Fibroblast of skin of right biceps (primary cell): ENCODE data around the gene RAB5B.
A peak's percentile ranks its signal among the peaks of the same experiment; 100 is the strongest.
"Not testable (repeated sequence)": the region's sequence is repeated elsewhere in the genome, so short reads cannot be mapped to it uniquely, and the experiment has no call there.

ENCODE experiments used
- DNase-seq: peaks from one replicate; pipeline ENCODE4 v3.0.0-alpha.2; 2013

The RAB5B gene

DNA sequence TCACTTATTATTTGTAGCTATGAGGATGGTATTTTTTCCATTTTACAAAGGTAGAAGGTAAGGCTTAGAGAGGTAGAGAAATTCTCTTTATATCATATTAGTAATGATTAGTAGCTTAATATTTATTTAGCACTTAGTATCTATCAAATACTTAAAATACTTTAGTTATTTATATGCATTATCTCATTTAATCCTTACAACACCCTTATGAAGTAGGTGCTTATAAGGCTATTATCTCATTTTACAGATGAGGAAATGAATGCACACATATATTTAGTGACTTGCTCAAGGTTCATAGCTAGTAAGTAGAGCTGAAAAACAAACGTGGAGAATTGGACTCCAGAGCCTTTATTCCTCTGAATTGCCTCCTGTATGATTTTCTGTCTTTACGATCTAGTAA, 11.0 kb downstream of the RAB5B start:
- DNase-seq: no peak

DNA sequence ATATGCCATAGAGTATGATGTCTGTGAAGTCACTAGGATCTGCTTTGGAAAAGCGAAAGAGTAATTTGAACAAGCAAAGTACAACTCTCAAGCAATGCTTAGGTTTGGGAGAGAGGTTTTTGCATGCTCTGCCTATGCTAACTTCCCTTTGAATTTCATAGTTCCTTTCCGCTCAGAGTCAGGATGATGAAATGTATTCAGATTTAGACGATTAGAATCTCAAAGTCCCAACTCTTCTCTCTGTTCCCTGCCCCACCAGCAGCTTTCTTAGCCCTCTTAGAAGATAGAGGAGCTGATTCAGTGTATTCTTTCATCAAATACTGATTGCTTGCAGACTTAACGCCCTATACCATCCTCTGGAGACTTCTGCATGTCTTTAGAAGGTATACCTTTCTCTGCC, 11.5 kb downstream of the RAB5B start:
- DNase-seq: no peak

DNA sequence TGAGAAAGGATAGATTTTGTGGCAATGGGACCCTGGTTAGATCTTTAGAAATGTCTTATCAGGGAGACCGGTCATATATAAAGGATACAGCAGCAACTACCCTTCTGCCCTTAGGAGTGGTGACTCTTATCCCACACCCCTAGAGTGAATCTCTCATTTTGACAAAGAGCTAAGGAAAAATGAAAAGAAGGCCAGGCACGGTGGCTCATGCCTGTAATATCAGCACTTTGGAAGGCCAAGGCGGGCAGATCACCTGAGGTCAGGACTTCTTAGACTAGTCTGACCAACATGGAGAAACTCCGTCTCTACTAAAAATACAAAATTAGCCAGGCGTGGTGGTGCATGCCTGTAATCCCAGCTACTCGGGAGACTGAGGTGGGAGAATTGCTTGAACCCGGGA, 12.1 kb downstream of the RAB5B start:
- DNase-seq: not testable (repeated sequence)

DNA sequence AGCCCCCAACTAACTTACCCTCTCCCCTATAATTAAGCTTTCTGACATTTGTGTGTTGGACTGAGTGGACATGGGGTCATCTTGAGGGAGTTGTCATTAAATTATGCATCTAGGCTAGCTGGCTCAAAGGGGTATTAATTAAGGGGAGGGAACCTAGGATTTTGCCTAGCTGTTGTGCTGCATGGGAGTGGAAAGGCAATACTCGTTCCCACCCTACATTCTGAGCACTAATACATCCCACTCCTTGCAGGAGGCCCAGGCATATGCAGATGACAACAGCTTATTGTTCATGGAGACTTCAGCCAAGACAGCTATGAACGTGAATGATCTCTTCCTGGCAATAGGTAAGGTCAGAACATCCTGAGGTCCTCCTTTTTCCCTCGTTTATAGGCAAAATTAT, 17.2 kb downstream of the RAB5B start:
- no peak for DNase-seq

DNA sequence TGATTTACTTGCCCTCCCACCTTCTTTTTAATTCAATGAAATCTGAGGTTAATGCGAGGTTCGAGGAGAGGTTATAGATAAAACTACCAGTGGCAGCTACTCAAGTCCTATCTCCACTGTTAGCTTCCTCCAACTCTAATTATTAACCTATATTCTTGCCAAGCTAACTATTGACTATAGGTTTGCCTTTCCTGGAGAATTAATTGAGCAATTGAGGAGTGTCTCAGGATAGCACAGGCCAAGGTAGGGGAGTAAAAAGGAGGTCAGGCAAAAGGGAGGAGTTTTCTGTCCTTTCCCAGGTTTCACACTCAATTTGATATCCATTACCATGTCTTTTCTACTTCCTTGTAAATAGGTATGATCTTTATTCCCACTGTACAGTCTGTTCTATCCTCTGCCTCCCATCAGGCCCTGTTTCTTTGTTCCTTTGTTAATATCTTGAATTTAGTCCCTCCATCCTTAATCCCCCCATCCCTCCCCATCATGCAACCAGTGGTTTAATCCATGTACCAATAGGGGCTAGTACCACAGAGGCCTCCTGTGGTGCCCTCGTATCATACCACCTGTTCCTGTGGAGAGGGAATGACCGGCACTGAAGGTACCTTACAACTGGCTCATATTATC, 19.5 kb downstream of the RAB5B start:
- no peak for DNase-seq

DNA sequence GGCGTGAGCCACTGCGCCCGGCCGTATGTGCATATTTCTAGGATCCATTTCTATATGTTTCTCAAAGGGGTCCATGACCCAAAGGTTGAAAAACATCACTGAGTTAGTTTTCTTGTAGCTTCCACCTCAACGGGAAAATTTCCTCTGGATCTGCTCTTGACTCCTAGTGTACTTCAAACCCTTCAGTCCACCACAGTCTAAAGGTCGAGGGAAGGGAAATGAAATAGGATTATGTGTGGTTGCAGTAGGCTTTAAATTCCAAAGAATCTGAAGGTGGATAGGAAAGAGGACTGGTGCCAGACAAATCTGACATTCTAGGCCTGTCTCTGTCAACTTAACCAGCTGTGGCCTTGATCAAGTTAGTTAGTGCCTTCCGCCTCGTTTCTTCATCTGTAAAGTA, 21.5 kb downstream of the RAB5B start:
- no peak for DNase-seq

DNA sequence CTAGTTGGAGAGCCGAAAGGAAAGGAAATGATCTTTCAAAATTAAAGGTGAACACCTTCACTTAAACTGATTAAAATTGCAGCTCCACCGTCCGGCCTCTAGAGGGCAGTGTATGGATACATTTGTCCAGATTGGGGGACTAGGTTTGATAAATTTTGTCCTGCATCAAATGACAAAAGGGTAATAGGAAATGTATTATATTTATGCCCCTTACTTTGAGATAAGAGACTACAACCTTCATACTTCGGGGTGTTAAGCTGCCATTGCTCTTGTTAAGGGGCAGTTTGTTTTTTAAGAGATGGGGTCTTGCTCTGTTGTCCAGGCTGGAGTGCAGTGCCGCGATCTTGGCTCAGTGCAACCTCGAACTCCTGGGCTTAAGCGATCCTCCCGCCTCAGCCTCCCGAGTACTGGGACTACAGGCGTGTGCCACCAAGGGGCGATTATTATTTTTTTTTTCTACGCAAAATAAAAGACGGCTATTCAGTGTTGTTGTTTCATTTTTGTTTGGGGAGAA, 22.4 kb downstream of the RAB5B start:
- peak; percentile 63 for DNase-seq

DNA sequence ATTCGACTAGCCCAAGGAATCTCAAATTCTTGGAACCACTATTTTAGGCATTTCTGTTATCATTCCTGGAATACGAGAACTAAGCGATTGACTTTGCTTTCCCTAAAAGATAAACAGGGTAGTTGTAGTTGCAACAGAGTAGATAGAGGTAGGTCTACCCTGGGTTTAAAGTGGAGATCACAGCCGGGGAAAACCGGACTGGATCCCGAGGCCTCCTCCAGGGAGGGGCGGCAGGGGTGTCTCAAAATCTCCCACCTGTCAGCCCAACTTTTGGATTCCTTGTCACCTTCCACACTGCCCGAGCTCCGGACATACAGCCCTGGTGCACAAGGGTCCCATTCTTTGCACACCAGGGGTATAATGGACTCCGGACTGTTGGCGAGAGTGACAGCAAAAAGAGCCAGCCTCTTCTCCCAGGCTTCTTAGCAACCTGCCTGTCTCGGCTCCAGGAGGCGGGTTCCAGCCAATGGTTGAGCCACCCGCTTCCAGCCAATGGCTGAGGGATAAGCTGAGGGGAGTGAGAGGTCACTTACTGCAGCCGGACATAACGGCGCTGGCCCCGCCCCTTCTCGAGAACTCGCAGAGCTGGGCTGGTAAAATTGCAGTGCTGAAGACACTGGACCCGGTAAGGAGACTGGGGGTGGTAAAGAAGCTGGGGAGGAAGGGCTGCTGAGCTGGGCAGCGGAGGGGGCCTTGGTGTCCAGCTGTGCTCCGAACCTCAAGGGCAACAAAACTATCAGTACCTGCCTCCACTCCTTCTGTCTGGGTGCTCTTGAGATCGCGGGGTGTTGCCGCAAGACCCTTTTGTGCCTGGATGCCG, 23.0 kb downstream of the RAB5B start, which contains the start of gene SUOX:
TSS of gene SUOX (plus strand) at position 562 of the 820 bp plus-strand sequence. CDS start 4,946 bp downstream, outside the sequence.
- peak; percentile 92 for DNase-seq

DNA sequence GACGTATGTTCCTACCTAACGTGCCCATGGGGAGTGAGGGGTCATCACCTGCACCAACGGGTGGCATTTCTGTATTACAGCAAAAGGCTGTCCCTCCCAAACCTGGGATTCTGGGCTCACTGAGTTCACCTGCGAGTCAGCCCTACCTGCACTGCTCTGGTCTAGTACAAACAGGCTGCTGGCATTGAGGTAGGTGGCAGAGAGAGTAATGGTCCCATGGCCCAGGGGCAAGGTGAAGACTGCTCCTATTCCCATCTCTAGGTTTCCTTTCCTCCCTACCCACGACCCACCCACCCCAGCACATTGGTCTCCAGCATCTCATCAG, 23.6 kb downstream of the RAB5B start:
- no peak for DNase-seq

DNA sequence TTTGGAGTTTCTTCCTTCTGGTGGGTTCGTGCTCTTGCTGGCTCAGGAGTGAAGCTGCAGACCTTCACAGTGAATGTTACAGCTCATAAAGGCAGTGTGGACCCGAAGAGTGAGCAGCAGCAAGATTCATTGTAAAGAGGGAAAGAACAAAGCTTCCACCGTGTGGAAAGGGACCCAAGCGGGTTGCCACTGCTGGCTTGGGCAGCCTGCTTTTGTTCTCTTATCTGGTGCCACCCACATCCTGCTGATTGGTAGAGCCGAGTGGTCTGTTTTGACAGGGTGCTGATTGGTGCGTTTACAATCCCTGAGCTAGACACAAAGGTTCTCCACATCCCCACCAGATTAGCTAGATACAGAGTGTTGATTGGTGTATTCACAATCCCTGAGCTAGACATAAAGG, 25.6 kb downstream of the RAB5B start:
- DNase-seq: not testable (repeated sequence)

DNA sequence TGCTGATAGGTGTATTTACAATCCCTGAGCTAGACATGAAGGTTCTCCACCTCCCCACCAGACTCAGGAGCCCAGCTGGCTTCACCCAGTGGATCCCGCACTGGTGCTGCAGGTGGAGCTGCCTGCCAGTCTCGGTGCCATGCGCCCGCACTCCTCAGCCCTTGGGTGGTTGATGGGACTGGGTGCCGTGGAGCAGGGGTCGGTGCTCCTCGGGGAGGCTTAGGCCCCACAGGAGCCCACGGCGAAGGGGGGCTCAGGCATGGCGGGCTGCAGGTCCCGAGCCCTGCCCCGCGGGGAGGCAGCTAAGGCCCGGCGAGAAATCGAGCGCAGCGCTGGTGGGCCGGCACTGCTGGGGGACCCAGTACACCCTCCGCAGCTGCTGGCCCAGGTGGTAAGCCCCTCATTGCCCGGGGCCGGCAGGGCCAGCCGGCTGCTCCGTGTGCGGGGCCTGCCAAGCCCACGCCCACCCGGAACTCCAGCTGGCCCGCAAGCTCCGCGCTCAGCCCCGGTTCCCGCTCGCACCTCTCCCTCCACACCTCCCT, 26.2 kb downstream of the RAB5B start:
- not testable (repeated sequence) for DNase-seq

DNA sequence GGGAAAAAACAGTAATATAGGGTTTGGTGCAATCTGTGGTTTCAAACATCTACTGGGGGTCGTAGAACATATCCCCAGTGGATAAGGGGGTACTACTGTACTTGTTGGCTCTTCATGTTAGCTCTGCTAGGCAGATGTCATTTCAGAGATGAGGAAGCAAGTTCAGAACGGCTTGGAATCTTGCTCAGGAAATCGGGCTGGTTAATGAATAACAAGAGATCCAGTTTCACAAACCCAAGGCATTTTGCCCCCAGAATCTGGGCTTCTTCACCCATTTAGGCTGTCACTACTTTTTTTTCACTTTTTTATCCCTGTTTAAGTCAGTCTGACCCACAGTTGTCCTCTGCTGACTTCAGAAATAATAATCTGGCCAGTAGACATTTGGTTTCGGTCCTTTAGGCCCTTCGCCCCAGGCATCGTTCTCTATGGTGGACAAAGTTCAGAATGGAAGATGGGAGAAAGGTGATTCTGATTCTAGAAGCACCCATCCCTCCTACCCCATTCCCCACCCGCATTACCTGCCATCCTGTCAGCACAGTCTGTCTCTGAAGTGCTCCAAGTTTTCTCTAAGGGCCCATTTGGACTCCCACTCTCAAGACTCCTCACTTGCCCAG, 27.7 kb downstream of the RAB5B start:
- DNase-seq: no peak

DNA sequence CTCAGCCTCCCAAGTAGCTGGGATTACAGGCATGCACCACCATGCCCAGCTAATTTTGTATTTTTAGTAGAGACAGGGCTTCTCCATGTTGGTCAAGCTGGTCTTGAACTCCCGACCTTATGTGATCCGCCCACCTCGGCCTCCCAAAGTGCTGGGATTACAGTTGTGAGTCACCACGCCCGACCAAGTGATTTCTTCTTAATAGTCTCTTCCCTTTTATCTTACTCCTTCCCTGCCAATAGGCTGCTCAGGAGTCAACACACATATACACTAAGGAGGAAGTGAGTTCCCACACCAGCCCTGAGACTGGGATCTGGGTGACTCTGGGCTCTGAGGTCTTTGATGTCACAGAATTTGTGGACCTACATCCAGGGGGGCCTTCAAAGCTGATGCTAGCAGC, 29.5 kb downstream of the RAB5B start:
- not testable (repeated sequence) for DNase-seq

DNA sequence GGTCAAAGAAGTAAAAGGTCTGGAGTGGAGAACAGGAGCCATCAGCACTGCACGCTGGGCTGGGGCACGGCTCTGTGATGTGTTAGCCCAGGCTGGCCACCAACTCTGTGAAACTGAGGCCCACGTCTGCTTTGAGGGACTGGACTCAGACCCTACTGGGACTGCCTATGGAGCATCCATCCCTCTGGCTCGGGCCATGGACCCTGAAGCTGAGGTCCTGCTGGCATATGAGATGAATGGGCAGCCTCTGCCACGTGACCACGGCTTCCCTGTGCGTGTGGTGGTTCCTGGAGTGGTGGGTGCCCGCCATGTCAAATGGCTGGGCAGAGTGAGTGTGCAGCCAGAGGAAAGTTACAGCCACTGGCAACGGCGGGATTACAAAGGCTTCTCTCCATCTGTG, 30.3 kb downstream of the RAB5B start:
- no peak for DNase-seq

DNA sequence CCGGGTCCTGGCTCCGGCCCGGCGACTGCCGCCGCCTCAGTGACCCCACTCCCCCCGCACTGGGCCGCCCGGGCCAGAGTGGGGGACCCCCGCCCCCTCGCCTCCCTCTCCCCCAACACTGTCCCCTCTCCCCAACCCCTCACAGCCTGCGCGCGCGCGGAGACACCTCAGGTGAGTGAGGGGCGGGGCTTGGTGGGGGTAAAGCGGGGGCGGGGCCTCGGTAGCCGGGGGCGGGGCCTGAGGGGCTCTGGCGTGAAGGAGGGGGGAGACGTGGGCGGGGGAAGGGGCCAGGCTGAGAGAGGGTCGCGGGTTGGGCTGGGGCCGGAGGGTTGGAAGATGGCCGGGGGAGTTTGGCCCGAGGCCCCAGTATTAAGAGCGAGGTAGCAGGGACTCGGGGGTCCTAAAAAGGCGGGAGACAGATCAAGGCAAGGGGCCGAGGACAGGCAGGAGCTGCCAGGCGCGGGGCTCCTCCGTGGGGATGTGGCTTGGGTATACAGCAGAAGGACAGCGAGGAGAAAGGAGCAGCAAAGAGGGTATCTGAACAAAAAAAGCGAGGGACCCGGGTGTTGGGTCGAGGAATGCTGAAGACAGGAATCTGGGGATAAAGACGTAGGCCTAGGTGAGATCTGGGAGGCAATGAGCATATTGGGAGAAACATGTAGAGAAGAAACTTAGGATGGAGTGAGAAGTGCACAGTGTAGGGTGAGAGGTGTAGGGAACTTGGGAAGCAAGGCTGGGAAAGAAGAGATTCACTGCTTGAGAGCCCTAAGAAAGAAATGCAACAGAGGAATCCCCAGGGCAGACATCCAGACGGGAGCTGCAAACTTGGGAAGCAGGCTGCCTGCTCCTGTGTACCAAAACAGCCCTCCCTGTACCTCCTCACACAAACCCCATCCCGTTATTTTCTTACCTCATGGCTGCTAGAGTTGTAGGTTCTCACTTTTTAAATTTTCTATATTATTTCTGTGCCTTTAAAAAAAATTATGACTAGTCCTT, 34.0 kb downstream of the RAB5B start:
- DNase-seq: no peak

DNA sequence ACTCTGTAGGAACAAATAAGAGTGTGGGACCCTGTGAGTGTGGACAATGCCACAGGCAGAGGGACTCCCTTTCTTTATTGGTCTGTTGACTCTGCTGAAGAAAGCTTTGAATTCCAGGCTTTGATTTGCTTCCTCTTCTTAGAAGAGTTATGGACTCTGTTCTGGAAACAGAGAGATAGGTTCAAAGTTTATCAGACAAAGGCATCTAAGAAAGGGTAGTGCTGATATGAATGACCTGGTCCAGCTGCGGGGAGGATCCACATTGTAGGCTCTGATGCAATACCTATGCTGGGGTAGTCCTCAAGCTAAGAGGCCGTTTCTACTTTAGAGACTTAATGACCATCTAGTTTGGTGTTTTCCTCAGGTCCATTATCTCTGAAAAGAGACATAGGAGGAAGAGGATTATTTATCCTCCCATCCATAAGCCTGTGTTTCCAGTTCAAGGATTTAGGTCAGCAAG, 36.3 kb downstream of the RAB5B start:
- no peak for DNase-seq

DNA sequence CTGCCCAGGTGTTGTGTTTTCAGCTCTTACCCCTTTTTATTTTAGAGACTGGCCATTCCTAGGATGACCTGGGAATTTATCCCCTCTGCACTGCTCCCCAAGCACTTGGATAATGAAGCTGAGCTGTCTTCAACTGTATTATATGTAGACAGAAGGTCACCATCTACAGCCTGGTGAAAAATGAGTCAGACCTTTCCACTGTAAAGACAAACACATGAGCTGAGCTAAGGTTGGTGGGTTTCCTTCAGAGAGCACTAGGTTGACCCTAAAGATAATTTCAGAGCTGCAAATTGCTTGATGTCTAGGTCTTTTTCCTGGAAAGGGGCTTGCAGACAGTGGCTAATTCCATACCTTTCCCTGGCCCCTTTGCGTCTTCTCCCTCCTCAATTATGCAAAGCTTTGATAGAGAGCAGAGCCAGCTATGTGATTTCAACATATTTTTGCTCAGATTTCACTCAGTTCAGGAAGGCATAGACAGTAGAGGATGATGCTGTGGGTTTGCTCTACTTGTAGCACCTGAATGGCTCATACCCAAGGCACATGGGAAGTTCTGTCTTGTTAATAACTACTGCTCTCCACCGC, 37.7 kb downstream of the RAB5B start:
- DNase-seq: no peak

DNA sequence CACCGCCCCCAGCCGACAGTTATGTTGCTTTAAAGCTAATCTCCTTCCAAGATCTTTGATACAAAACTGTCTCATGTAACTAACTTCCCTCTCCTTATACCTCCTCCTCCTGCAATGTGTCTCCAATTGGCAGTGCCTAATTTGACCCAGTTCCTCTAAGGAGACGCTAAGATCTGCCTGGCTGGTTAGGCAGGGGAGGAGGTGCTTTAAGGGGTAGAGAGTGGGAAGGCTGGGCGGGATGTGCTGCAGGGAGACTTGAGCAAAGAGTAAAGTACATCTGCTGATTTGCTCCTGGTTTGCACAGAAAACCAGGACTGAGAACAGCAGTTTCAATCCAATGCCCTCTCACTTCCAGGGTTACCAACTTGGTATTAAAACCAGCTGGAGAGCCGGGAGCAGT, 39.6 kb downstream of the RAB5B start:
- no peak for DNase-seq

DNA sequence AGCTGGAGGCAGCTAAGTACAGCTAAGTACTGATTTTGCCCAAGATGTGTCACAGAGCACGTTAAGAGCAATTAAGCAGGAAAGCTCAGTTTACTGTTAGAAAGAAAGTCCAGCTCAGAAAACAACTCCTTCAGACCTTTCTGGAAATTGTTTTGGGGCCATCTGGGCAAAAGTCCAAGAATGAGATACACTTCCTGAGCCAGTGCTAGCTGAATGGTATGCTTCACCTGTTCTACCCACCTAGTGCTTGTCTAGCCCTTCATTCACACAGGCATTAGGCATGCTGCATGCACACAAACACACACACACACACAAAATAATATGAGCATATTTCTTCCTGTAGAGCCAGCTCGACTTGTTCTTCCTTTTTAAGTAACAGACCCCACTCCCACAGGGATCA, 40.3 kb downstream of the RAB5B start:
- no peak for DNase-seq

DNA sequence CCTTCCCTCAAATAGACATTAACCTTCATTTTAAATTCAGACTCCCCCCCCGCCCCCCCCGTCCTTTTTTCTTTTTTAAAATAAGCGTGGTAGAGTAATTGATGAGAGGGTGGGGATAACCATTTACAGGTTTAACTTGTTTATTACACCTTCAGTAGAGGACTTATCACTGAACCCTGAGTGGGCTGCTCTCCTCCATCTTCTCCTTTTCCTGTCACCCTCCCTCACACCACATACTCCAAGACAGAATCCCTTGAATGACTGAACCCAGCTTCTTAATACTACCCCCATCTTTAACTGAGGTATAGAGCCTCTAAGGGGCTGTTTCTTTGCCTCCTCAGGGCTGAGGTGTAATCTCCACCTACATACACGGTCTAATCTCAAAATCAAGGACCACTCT, 43.3 kb downstream of the RAB5B start:
- no peak for DNase-seq

DNA sequence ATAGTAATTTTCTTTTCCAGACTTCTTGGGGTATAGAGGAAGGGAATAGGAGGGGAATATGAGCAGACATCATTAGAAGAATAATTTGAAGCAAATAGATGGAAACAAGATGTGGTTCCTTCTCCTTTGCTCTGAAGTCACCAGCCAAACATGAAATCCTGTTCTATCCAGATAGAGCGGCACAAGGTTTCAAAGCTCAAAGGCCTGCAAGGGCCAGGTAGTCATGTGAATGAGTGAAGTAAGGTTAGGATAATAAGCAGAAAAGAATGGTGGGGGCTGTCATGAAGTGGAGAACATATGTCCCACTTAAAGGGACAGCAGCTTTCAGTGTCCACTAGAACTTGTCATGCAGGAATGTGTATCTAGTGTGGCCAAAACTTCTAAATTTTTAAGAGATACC, 44.5 kb downstream of the RAB5B start:
- no peak for DNase-seq
